Endodermal cell (in vitro differentiated cells): ENCODE results near the gene RTL9. TPM values are rescaled to one million over a fixed set of nuclear protein-coding genes. Genes with fewer than 3 reads are reported as not detected.

Source experiments
- DNase-seq: peaks from one replicate; pipeline ENCODE4 v3.0.0-alpha.2; 2017
- H3K27ac ChIP-seq: 2 replicates; pipeline ENCODE4 v1.5.1; 2013; ENCODE audit warnings: mild to moderate bottlenecking, low read depth, low read length, moderate library complexity
- H3K27me3 ChIP-seq: 2 replicates; pipeline ENCODE4 v1.6.1; 2013; ENCODE audit warnings: mild to moderate bottlenecking, low read length, moderate library complexity; ENCODE audit not compliant: insufficient read depth, control insufficient read depth, poor library complexity, severe bottlenecking
- H3K36me3 ChIP-seq: 2 replicates; pipeline ENCODE4 v1.7.0; 2013; ENCODE audit warnings: mild to moderate bottlenecking, low read length, moderate library complexity; ENCODE audit not compliant: control insufficient read depth, insufficient read depth
- H3K4me1 ChIP-seq: one replicate; pipeline ENCODE4 v1.7.0; 2013; ENCODE audit warnings: low read length; ENCODE audit not compliant: control insufficient read depth, insufficient read depth
- H3K4me3 ChIP-seq: 2 replicates; pipeline ENCODE4 v1.5.1; 2013; ENCODE audit warnings: mild to moderate bottlenecking, low read length, moderate library complexity
- H3K9ac ChIP-seq: 2 replicates; pipeline ENCODE4 v1.6.1; 2013; ENCODE audit warnings: mild to moderate bottlenecking, low read length, moderate library complexity; ENCODE audit not compliant: poor library complexity, severe bottlenecking; ENCODE audit errors: extremely low read depth
- H3K9me3 ChIP-seq: 2 replicates; pipeline ENCODE4 v1.6.1; 2013; ENCODE audit warnings: mild to moderate bottlenecking, low read length, moderate library complexity; ENCODE audit not compliant: control insufficient read depth
- H3K27ac Mint-ChIP-seq: 2 replicates; pipeline ENCODE4 v1.8.0; 2020; ENCODE audit warnings: mixed read lengths
- H3K27me3 Mint-ChIP-seq: 2 replicates; pipeline ENCODE4 v1.8.0; 2021; ENCODE audit warnings: mild to moderate bottlenecking, mixed read lengths; ENCODE audit not compliant: insufficient read depth
- H3K36me3 Mint-ChIP-seq: 2 replicates; pipeline ENCODE4 v1.8.0; 2020; ENCODE audit warnings: low read depth, mixed read lengths
- H3K4me1 Mint-ChIP-seq: 2 replicates; pipeline ENCODE4 v1.8.0; 2020; ENCODE audit warnings: mixed read lengths
- H3K4me3 Mint-ChIP-seq: 2 replicates; pipeline ENCODE4 v1.8.0; 2020; ENCODE audit warnings: mild to moderate bottlenecking, moderate library complexity, mixed read lengths
- H3K9me3 Mint-ChIP-seq: 2 replicates; pipeline ENCODE4 v1.8.0; 2020; ENCODE audit warnings: mild to moderate bottlenecking, mixed read lengths
- WGBS, 2 experiments: methylation state at CpG; one replicate each; pipeline versions ENCODE4 v1.1.5 to v1.1.7; 2013; ENCODE audit warnings: missing lambda C conversion rate in 2 of 2, mixed read lengths in 1 of 2; ENCODE audit not compliant: insufficient coverage in 1 of 2, insufficient read length in 1 of 2; 5-methylcytosine and 5-hydroxymethylcytosine counted together
- total RNA-seq, 2 donors: library from RNA; stranded (reverse); fragmentation: NEBNext Ultra II Directional in 1 of 2; extraction: Animal tissue kit (Norgen Biotek cat#: 25700) in 1 of 2; gene quantifications; 2 replicates in 1 of 2; 3 replicates in 1 of 2; pipeline ENCODE4 v1.2.1, GENCODE V29; 2021
- TF ChIP-seq, protein P1 (sequence below): fragments of 200-600 bp; sonication (generic); conservative IDR thresholded peaks from 2 replicates; pipeline ENCODE4 v1.5.0; 2021; ENCODE audit warnings: antibody characterized with exemption, mild to moderate bottlenecking

RTL9 gene
- total RNA-seq, 2 donors from 2014 or later = 0.29 TPM

DNA sequence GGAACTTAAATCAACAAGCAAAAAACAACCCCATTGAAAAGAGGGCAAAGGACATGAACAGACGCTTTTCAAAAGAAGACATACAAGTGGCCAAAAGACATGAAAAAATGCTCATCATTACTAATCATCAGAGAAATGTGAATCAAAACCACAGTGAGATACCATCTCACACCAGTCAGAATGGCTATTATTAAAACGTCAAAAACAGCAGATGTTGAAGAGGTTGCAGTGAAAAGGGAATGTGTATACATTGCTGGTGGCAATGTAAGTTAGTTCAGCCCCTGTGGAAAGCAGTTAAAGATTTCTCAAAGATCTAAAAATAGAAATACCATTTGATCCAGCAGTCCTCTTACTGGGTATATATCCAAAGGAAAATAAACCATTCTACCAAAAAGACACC is 22.6 kb downstream of the RTL9 start:
- 100% methylated on average over 1 of the region's 2 CpGs for WGBS, 2 experiments
- TF ChIP-seq, protein P1, sequence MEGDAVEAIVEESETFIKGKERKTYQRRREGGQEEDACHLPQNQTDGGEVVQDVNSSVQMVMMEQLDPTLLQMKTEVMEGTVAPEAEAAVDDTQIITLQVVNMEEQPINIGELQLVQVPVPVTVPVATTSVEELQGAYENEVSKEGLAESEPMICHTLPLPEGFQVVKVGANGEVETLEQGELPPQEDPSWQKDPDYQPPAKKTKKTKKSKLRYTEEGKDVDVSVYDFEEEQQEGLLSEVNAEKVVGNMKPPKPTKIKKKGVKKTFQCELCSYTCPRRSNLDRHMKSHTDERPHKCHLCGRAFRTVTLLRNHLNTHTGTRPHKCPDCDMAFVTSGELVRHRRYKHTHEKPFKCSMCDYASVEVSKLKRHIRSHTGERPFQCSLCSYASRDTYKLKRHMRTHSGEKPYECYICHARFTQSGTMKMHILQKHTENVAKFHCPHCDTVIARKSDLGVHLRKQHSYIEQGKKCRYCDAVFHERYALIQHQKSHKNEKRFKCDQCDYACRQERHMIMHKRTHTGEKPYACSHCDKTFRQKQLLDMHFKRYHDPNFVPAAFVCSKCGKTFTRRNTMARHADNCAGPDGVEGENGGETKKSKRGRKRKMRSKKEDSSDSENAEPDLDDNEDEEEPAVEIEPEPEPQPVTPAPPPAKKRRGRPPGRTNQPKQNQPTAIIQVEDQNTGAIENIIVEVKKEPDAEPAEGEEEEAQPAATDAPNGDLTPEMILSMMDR = no peak
- no peaks in the 10 kb centered on the region for H3K9me3 Mint-ChIP-seq

DNA sequence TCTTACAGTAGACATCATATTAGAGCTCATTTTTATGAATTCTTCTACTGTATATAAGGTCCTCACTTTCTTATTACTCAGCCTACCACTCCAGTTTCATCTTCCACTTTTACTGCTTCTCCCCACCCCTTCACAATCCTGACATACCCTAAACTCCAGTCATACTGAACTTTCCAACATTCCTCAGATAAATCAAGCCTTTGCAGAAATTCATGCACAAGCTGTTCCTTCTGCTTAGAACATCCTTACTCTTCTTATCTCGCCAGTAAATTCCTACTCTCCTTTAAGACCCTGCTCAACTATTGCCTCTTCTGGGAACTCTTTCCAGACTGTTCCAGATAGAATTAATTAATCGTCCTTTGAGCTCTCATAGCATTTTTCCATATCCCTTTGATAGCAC is 24.8 kb downstream of the RTL9 start:
- Histone ChIP-seq H3K27me3 (no peaks in the 10 kb centered on the region), H3K4me3 (no peak overlapping the region), H3K36me3 (no peaks in the 10 kb centered on the region), H3K4me1 (no peaks in the 10 kb centered on the region), H3K9ac (no peak overlapping the region), H3K27ac (no peak overlapping the region), H3K9me3 (no peaks in the 10 kb centered on the region)
- H3K4me3 Mint-ChIP-seq = no peak overlapping the region
- no peaks in the 10 kb centered on the region for H3K9me3 Mint-ChIP-seq
- no peak for DNase-seq
- no peaks in the 10 kb centered on the region for H3K4me1 Mint-ChIP-seq
- H3K36me3 Mint-ChIP-seq = no peaks in the 10 kb centered on the region
- WGBS, 2 experiments = 86 to 92% methylated on average over 1 to 2 of the region's 2 CpGs
- peaks cover 3% of the 10 kb centered on the region for H3K27me3 Mint-ChIP-seq
- no peak overlapping the region for H3K27ac Mint-ChIP-seq
- TF ChIP-seq, protein P1 = no peak

More for the DNA sequence above, 22.6 kb downstream of the RTL9 start:
- no peaks in the 10 kb centered on the region for H3K4me1 ChIP-seq
- Mint-ChIP-seq H3K27me3 (peaks cover 3% of the 10 kb centered on the region), H3K27ac (no peak overlapping the region), H3K4me1 (no peaks in the 10 kb centered on the region), H3K36me3 (no peaks in the 10 kb centered on the region), H3K4me3 (no peak overlapping the region)
- H3K36me3 ChIP-seq = no peaks in the 10 kb centered on the region
- H3K27me3 ChIP-seq = no peaks in the 10 kb centered on the region
- H3K4me3 ChIP-seq = no peak overlapping the region
- no peak overlapping the region for H3K9ac ChIP-seq
- no peak overlapping the region for H3K27ac ChIP-seq
- no peak for DNase-seq
- H3K9me3 ChIP-seq = no peaks in the 10 kb centered on the region

DNA sequence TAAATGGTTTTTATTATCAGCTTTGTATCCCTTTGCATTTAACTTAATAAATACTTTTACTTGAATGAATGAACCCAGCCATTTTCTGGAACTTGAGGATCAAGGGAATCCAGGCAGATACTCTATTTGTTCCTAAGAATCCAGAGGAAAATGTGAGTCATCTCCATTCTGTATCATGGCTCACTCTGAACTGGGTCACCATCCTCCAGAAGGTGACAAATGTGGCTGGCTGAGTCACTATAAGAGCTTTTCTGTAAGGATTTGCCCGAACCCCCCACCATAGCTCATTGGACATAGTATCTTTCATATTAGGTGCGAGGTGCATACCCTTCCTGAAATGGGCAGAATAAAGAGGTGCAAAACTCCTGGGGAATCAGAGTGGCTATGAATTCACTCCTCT is 25.8 kb downstream of the RTL9 start:
- Mint-ChIP-seq H3K9me3 (no peaks in the 10 kb centered on the region), H3K4me3 (no peak overlapping the region), H3K27me3 (peaks cover 3% of the 10 kb centered on the region), H3K27ac (no peak overlapping the region), H3K4me1 (no peaks in the 10 kb centered on the region), H3K36me3 (no peaks in the 10 kb centered on the region)
- no peaks in the 10 kb centered on the region for H3K27me3 ChIP-seq
- no peak overlapping the region for H3K27ac ChIP-seq
- H3K9ac ChIP-seq = no peak overlapping the region
- TF ChIP-seq, protein P1 = no peak
- no peaks in the 10 kb centered on the region for H3K4me1 ChIP-seq
- DNase-seq = no peak
- no peak overlapping the region for H3K4me3 ChIP-seq
- no peaks in the 10 kb centered on the region for H3K9me3 ChIP-seq
- WGBS, 2 experiments = 96% methylated on average over 2 of the region's 2 CpGs; no CpG with 5 or more reads in 1 of the 2 experiments
- H3K36me3 ChIP-seq = no peaks in the 10 kb centered on the region
